T-helper 2 cell treated with Interferon-gamma antibody and Interleukin-4, amounts not matched to agents 100 ng/mL and 5 ng/mL, for 36 hours (primary cell): Measurements from ENCODE around the gene ACHE. TPM values are rescaled to one million over a fixed set of nuclear protein-coding genes. Genes with fewer than 3 reads are reported as not detected.
"Not testable (repeated sequence)": the region's sequence is repeated elsewhere in the genome, so short reads cannot be mapped to it uniquely, and the experiment has no call there.

Experiments used
- intact Hi-C: fragments of 100-400 bp; cut with micrococcal nuclease; formaldehyde crosslinking; loops from one replicate; pipeline ENCODE4 v1.15.1; 2023
- total RNA-seq: library from RNA; stranded (reverse); gene quantifications from 2 replicates; pipeline ENCODE4 v1.2.3, GENCODE V29; 2022

The ACHE gene
- total RNA-seq, result 0.23 TPM in 1 of 2 replicates, not detected in the other

- intact Hi-C loops, result no loop called here
Measured at GRCh38 chr7:100895701-100895955, at the start of gene ACHE. Gene ACHE (minus strand): TSS chr7:100895888. CDS start chr7:100894232, 1,656 bp downstream.

- intact Hi-C loops, result no loop called here
Measured at GRCh38 chr7:100944138-100944537, 48.5 kb upstream of the ACHE start.

- intact Hi-C loops, result no loop called here
Measured at GRCh38 chr7:100943693-100944092, 48.0 kb upstream of the ACHE start.

GRCh38 chr7:100942045-100942774 lies 46.5 kb upstream of the ACHE start:
- intact Hi-C loops, result no loop called here

- intact Hi-C loops, result not testable (repeated sequence)
Measured at GRCh38 chr7:100936167-100936566, 40.5 kb upstream of the ACHE start.

GRCh38 chr7:100935381-100935780 lies 39.7 kb upstream of the ACHE start:
- intact Hi-C loops, result not testable (repeated sequence)

GRCh38 chr7:100933734-100934133 lies 38.0 kb upstream of the ACHE start:
- intact Hi-C loops, result no loop called here

- intact Hi-C loops, result no loop called here
Measured at GRCh38 chr7:100929808-100930174, 34.1 kb upstream of the ACHE start.

- intact Hi-C loops, result not testable (repeated sequence)
Measured at GRCh38 chr7:100923616-100924015, 27.9 kb upstream of the ACHE start.

GRCh38 chr7:100921039-100921438 lies 25.4 kb upstream of the ACHE start:
- intact Hi-C loops, result no loop called here

- intact Hi-C loops, result not testable (repeated sequence)
Measured at GRCh38 chr7:100919779-100920437, 24.2 kb upstream of the ACHE start.

GRCh38 chr7:100919335-100919734 lies 23.6 kb upstream of the ACHE start:
- intact Hi-C loops, result not testable (repeated sequence)

GRCh38 chr7:100914879-100915447 lies 19.3 kb upstream of the ACHE start:
- intact Hi-C loops, result no loop called here

GRCh38 chr7:100914208-100914878 lies 18.7 kb upstream of the ACHE start:
- intact Hi-C loops, result no loop called here

GRCh38 chr7:100911484-100911883 lies 15.8 kb upstream of the ACHE start:
- intact Hi-C loops, result no loop called here

- intact Hi-C loops, result not testable (repeated sequence)
Measured at GRCh38 chr7:100910443-100910842, 14.8 kb upstream of the ACHE start.

GRCh38 chr7:100908512-100908911 lies 12.8 kb upstream of the ACHE start:
- intact Hi-C loops, result no loop called here

GRCh38 chr7:100902638-100903037 lies 7.0 kb upstream of the ACHE start:
- intact Hi-C loops, result no loop called here

GRCh38 chr7:100901921-100902332 lies 6.2 kb upstream of the ACHE start:
- intact Hi-C loops, result no loop called here

- intact Hi-C loops, result no loop called here
Measured at GRCh38 chr7:100900978-100901377, 5.3 kb upstream of the ACHE start.

GRCh38 chr7:100899432-100899831 lies 3.7 kb upstream of the ACHE start:
- intact Hi-C loops, result no loop called here

GRCh38 chr7:100897772-100898454 lies 2.2 kb upstream of the ACHE start:
- intact Hi-C loops, result loop anchor here (1.0 kb wide), 1 partner anchor 161 kb away; no protein-coding TSS in a partner anchor
